Cardiac ventricle fibroblast (primary cell): ENCODE measurements around the gene HJV. TPM values are rescaled to one million over a fixed set of nuclear protein-coding genes. Genes with fewer than 3 reads are reported as not detected.

Source experiments
- total RNA-seq: library from RNA; depleted of rRNA; stranded (reverse); fragments of >200 nt; gene quantifications from 2 replicates; pipeline ENCODE4 v1.2.3, GENCODE V29; 2015

The HJV gene
- not detected in 2 replicates for total RNA-seq

GRCh38 chr1:146021622-146022402 lies at the start of gene HJV:
Gene HJV (minus strand): TSS chr1:146021735. CDS start chr1:146020231, 1,504 bp downstream.

GRCh38 chr1:145996433-145997015 lies 25.0 kb downstream of the HJV start, which contains the start of gene TXNIP:
Gene TXNIP (minus strand): TSS chr1:145996579. CDS start chr1:145996266, 313 bp downstream.

Other genes starting within 250 kb of the HJV start
- gene RNF115, start 197.6 kb downstream of the HJV start, total RNA-seq: 6.8 and 8.2 TPM in 2 replicates
- 22.8 and 25.5 TPM in 2 replicates for gene POLR3C, start 197.5 kb downstream of the HJV start, total RNA-seq
- gene NUDT17, start 176.1 kb downstream of the HJV start, total RNA-seq: 0.69 and 1.4 TPM in 2 replicates
- gene PIAS3, start 162.7 kb downstream of the HJV start, total RNA-seq: 26.1 and 26.3 TPM in 2 replicates
- gene ANKRD35, start 135.9 kb downstream of the HJV start, total RNA-seq: 4.2 and 5.0 TPM in 2 replicates
- gene ITGA10, start 111.7 kb downstream of the HJV start, total RNA-seq: 12.8 and 13.1 TPM in 2 replicates
- gene PEX11B, start 103.0 kb downstream of the HJV start, total RNA-seq: 22.8 and 25.9 TPM in 2 replicates
- gene RBM8A, start 94.3 kb downstream of the HJV start, total RNA-seq: 115 and 134 TPM in 2 replicates
- gene LIX1L, start 63.7 kb downstream of the HJV start, total RNA-seq: 36.6 and 45.0 TPM in 2 replicates
- gene ANKRD34A, start 57.2 kb downstream of the HJV start, total RNA-seq: 0.39 and 0.75 TPM in 2 replicates
- 10.4 and 13.9 TPM in 2 replicates for gene POLR3GL, start 57.0 kb downstream of the HJV start, total RNA-seq
- 274 and 291 TPM in 2 replicates for gene TXNIP, start 25.2 kb downstream of the HJV start, total RNA-seq
- gene NBPF10, start 123.1 kb upstream of the HJV start, total RNA-seq: 1.3 and 1.9 TPM in 2 replicates
- gene NOTCH2NLA, start 207.3 kb upstream of the HJV start, total RNA-seq: 18.0 and 26.3 TPM in 2 replicates